GM10266 (cell line): Measurements from ENCODE around the gene VSNL1.

Experiments used
- DNase-seq: peaks from one replicate; pipeline ENCODE4 v3.0.0; 2012; ENCODE audit errors: extremely low spot score
- TF ChIP-seq, protein P1 (sequence below): IDR thresholded peaks from 2 replicates; pipeline ENCODE4 v1.5.1; 2012; ENCODE audit warnings: mild to moderate bottlenecking, low read depth; ENCODE audit not compliant: control insufficient read depth, insufficient read depth; ENCODE audit errors: missing control alignments

Gene VSNL1

DNA sequence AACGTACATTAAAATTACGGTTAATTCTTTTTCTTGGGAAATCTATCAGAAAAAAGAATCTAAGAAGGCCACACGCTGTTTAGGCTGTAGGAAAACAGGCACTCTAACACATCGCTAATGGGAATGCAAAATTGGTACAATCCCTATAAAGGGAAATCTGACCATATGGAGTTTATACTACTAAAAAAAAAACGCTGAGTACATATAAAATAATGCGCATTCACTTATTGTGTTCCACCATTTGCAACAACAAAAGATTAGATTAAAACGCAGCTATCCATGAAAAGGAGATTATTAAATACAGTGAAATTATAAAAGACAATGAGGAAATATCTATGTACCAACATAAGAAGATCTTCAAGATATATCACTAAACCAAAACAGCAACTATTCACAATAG lies 150.3 kb downstream of the VSNL1 start:
- DNase-seq, result no peak

More for the DNA sequence above, 150.3 kb downstream of the VSNL1 start:
- TF ChIP-seq, protein P1, sequence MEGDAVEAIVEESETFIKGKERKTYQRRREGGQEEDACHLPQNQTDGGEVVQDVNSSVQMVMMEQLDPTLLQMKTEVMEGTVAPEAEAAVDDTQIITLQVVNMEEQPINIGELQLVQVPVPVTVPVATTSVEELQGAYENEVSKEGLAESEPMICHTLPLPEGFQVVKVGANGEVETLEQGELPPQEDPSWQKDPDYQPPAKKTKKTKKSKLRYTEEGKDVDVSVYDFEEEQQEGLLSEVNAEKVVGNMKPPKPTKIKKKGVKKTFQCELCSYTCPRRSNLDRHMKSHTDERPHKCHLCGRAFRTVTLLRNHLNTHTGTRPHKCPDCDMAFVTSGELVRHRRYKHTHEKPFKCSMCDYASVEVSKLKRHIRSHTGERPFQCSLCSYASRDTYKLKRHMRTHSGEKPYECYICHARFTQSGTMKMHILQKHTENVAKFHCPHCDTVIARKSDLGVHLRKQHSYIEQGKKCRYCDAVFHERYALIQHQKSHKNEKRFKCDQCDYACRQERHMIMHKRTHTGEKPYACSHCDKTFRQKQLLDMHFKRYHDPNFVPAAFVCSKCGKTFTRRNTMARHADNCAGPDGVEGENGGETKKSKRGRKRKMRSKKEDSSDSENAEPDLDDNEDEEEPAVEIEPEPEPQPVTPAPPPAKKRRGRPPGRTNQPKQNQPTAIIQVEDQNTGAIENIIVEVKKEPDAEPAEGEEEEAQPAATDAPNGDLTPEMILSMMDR, result no peak
